CD14-positive monocyte (primary cell): ENCODE measurements around the gene SSTR3. TPM values are rescaled to one million over a fixed set of nuclear protein-coding genes. Genes with fewer than 3 reads are reported as not detected.

Experiments used
- DNase-seq, 3 donors: peaks; one replicate each; pipeline ENCODE4 v3.0.0-alpha.2; 2011 to 2022
- H2AFZ ChIP-seq: 2 replicates; pipeline ENCODE4 v1.6.0; 2012; ENCODE audit warnings: mild to moderate bottlenecking, low read depth, low read length, inconsistent platforms; ENCODE audit not compliant: insufficient read depth, poor library complexity, severe bottlenecking
- H3K27ac ChIP-seq, 2 donors: 1 replicate in 1 of 2; 2 replicates in 1 of 2; pipeline ENCODE4 v1.5.1; 2012 to 2013; ENCODE audit warnings: low read length in 2 of 2, control low read depth in 1 of 2, inconsistent platforms in 1 of 2, low read depth in 1 of 2, mild to moderate bottlenecking in 1 of 2
- H3K27me3 ChIP-seq, 2 donors: one replicate each; pipeline versions ENCODE4 v1.6.0 to v1.6.1; 2011 to 2013; ENCODE audit warnings: low read length in 2 of 2; ENCODE audit not compliant: control insufficient read depth in 2 of 2, insufficient read depth in 2 of 2
- H3K36me3 ChIP-seq, 2 donors: replicated peaks in 1 of 2; 1 replicate in 1 of 2; 2 replicates in 1 of 2; pipeline versions ENCODE4 v1.5.1 to v1.6.1; 2012 to 2013; ENCODE audit warnings: low read length in 2 of 2, control low read depth in 1 of 2, inconsistent platforms in 1 of 2, mild to moderate bottlenecking in 1 of 2; ENCODE audit not compliant: insufficient read depth in 2 of 2, control insufficient read depth in 1 of 2
- H3K4me1 ChIP-seq, 2 donors: 1 replicate in 1 of 2; 2 replicates in 1 of 2; pipeline versions ENCODE4 v1.5.1 to v1.6.1; 2012 to 2013; ENCODE audit warnings: low read length in 2 of 2, control low read depth in 1 of 2, inconsistent platforms in 1 of 2, mild to moderate bottlenecking in 1 of 2, moderate library complexity in 1 of 2; ENCODE audit not compliant: insufficient read depth in 2 of 2, control insufficient read depth in 1 of 2
- H3K4me2 ChIP-seq: replicated peaks from 2 replicates; pipeline ENCODE3; 2012; ENCODE audit warnings: low read length, moderate library complexity, mild to moderate bottlenecking; ENCODE audit not compliant: poor library complexity, severe bottlenecking; ENCODE audit errors: extremely low read depth
- H3K4me3 ChIP-seq, 3 experiments: fragments of 200-600 bp in 1 of 3; sonication (generic) in 1 of 3; replicated peaks in 1 of 3; 1 replicate in 2 of 3; 2 replicates in 1 of 3; pipeline ENCODE4 v1.5.1; 2011 to 2013; ENCODE audit warnings: low read length in 3 of 3, mild to moderate bottlenecking in 3 of 3, control low read depth in 2 of 3, low read depth in 2 of 3, inconsistent platforms in 1 of 3, moderate library complexity in 1 of 3
- H3K79me2 ChIP-seq: 2 replicates; pipeline ENCODE4 v1.6.0; 2012; ENCODE audit warnings: mild to moderate bottlenecking, control low read depth, inconsistent platforms, low read length, moderate library complexity; ENCODE audit not compliant: insufficient read depth
- H3K9ac ChIP-seq: 2 replicates; pipeline ENCODE4 v1.6.0; 2017; ENCODE audit warnings: low read length, mild to moderate bottlenecking; ENCODE audit not compliant: insufficient read depth, poor library complexity, severe bottlenecking
- H3K9me3 ChIP-seq, 2 donors: replicated peaks in 1 of 2; 1 replicate in 1 of 2; 2 replicates in 1 of 2; pipeline versions ENCODE4 v1.5.1 to v1.6.1; 2012 to 2013; ENCODE audit warnings: low read length in 2 of 2, control low read depth in 1 of 2; ENCODE audit not compliant: control insufficient read depth in 1 of 2, insufficient read depth in 1 of 2
- H4K20me1 ChIP-seq: 2 replicates; pipeline ENCODE4 v1.6.0; 2012; ENCODE audit warnings: mild to moderate bottlenecking, low read length, control low read depth, moderate library complexity; ENCODE audit not compliant: insufficient read depth
- H3K27ac Mint-ChIP-seq, 7 donors: one replicate each; pipeline ENCODE4 v1.8.0; 2020; ENCODE audit warnings: mild to moderate bottlenecking in 7 of 7, mixed read lengths in 7 of 7, moderate library complexity in 6 of 7, inconsistent platforms in 2 of 7
- H3K27me3 Mint-ChIP-seq, 3 donors: one replicate each; pipeline ENCODE4 v1.8.0; 2021 to 2022; ENCODE audit warnings: low read depth in 3 of 3, mild to moderate bottlenecking in 3 of 3, mixed read lengths in 3 of 3, moderate library complexity in 3 of 3, inconsistent platforms in 1 of 3
- H3K36me3 Mint-ChIP-seq, 2 donors: one replicate each; pipeline ENCODE4 v1.8.0; 2020; ENCODE audit warnings: mixed read lengths in 2 of 2, inconsistent platforms in 1 of 2, mild to moderate bottlenecking in 1 of 2
- H3K4me1 Mint-ChIP-seq: one replicate; pipeline ENCODE4 v1.8.0; 2020; ENCODE audit warnings: mild to moderate bottlenecking, mixed read lengths
- H3K4me3 Mint-ChIP-seq, 2 donors: one replicate each; pipeline ENCODE4 v1.8.0; 2020; ENCODE audit warnings: mild to moderate bottlenecking in 2 of 2, mixed read lengths in 2 of 2, moderate library complexity in 1 of 2
- H3K9me3 Mint-ChIP-seq, 7 donors: one replicate each; pipeline ENCODE4 v1.8.0; 2020 to 2022; ENCODE audit warnings: mixed read lengths in 7 of 7, mild to moderate bottlenecking in 6 of 7, moderate library complexity in 6 of 7, inconsistent platforms in 2 of 7
- WGBS: methylation state at CpG from one replicate; pipeline ENCODE4 v1.1.5; 2013; ENCODE audit warnings: missing lambda C conversion rate; ENCODE audit not compliant: insufficient coverage; 5-methylcytosine and 5-hydroxymethylcytosine counted together
- intact Hi-C, 2 donors: fragments of 100-400 bp; cut with micrococcal nuclease; formaldehyde crosslinking; loops; one replicate each; pipeline versions ENCODE4 v1.15.0 to v1.15.1; 2023
- polyA plus RNA-seq, 3 donors: library from polyadenylated mRNA; depleted of rRNA in 1 of 3; unstranded in 2 of 3; stranded (reverse) in 1 of 3; fragments of 300-500 nt in 2 of 3; fragments of >200 nt in 1 of 3; fragmentation: Illumina TruSeq in 2 of 3; gene quantifications; 1 replicate in 2 of 3; 2 replicates in 1 of 3; pipeline ENCODE4 v1.2.3, GENCODE V29; 2012 to 2021
- TF ChIP-seq, protein P1 (sequence below): fragments of 200-600 bp; IDR thresholded peaks from one replicate; pipeline ENCODE4 v1.8.0; 2022; ENCODE audit warnings: antibody characterized with exemption, mild to moderate bottlenecking

SSTR3 gene
- polyA plus RNA-seq, 3 donors = 0.04 TPM; not detected in 2

GRCh38 chr22:37175414-37176281 is 36.6 kb downstream of the SSTR3 start:
- Histone ChIP-seq H2AFZ (no peak overlapping the region), H3K79me2 (no peaks in the 10 kb centered on the region), H3K9me3 (no peaks in the 10 kb centered on the region), H3K27me3 (no peaks in the 10 kb centered on the region), H3K27ac (peak overlapping the region; percentile 54 to 64), H3K4me1 (peaks cover 38 to 40% of the 10 kb centered on the region in 2 donors), H3K36me3 (no peaks in the 10 kb centered on the region), H3K4me3 (peak overlapping the region in 1 of 3 experiments; percentile 56), H3K4me2 (peak overlapping the region; percentile 58), H4K20me1 (no peaks in the 10 kb centered on the region), H3K9ac (peak overlapping the region; percentile 16)
- H3K9me3 Mint-ChIP-seq = peaks cover 0 to 5% (median 0%) of the 10 kb centered on the region in 7 donors
- peak overlapping the region in 1 of 2 donors; percentile 90 for H3K4me3 Mint-ChIP-seq
- peaks cover 43% of the 10 kb centered on the region for H3K4me1 Mint-ChIP-seq
- H3K27ac Mint-ChIP-seq = peak overlapping the region; percentile 88 to 94 (median 91)
- no peak for DNase-seq
- TF ChIP-seq, protein P1, sequence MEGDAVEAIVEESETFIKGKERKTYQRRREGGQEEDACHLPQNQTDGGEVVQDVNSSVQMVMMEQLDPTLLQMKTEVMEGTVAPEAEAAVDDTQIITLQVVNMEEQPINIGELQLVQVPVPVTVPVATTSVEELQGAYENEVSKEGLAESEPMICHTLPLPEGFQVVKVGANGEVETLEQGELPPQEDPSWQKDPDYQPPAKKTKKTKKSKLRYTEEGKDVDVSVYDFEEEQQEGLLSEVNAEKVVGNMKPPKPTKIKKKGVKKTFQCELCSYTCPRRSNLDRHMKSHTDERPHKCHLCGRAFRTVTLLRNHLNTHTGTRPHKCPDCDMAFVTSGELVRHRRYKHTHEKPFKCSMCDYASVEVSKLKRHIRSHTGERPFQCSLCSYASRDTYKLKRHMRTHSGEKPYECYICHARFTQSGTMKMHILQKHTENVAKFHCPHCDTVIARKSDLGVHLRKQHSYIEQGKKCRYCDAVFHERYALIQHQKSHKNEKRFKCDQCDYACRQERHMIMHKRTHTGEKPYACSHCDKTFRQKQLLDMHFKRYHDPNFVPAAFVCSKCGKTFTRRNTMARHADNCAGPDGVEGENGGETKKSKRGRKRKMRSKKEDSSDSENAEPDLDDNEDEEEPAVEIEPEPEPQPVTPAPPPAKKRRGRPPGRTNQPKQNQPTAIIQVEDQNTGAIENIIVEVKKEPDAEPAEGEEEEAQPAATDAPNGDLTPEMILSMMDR = no peak
- H3K36me3 Mint-ChIP-seq = peaks cover 0 to 4% of the 10 kb centered on the region in 2 donors
- intact Hi-C loops = no loop called here
- WGBS = 64% methylated on average over 9 of the region's 18 CpGs
- peaks cover 2 to 13% (median 8%) of the 10 kb centered on the region in 3 donors for H3K27me3 Mint-ChIP-seq

- Histone ChIP-seq H3K27ac (no peak overlapping the region), H3K4me3 (no peak overlapping the region)
These were observed 37.3 kb downstream of the SSTR3 start for GRCh38 chr22:37174964-37175363.

More at GRCh38 chr22:37174964-37175363, 37.3 kb downstream of the SSTR3 start:
- intact Hi-C loops = no loop called here
- H2AFZ ChIP-seq = no peak overlapping the region
- WGBS = 100% methylated on average over 1 of the region's 9 CpGs
- no peak overlapping the region for H3K9ac ChIP-seq
- no peak for DNase-seq
- Mint-ChIP-seq H3K27me3 (peaks cover 4 to 12% (median 11%) of the 10 kb centered on the region in 3 donors), H3K4me1 (peaks cover 43% of the 10 kb centered on the region), H3K9me3 (peaks cover 0 to 5% (median 0%) of the 10 kb centered on the region in 7 donors), H3K27ac (peak overlapping the region in 1 of 7 donors; percentile 64), H3K4me3 (peak overlapping the region in 1 of 2 donors; percentile 40), H3K36me3 (peaks cover 0 to 4% of the 10 kb centered on the region in 2 donors)
- H3K4me2 ChIP-seq = no peak overlapping the region
- H4K20me1 ChIP-seq = no peaks in the 10 kb centered on the region
- no peaks in the 10 kb centered on the region for H3K9me3 ChIP-seq
- peaks cover 38 to 40% of the 10 kb centered on the region in 2 donors for H3K4me1 ChIP-seq
- H3K27me3 ChIP-seq = no peaks in the 10 kb centered on the region
- no peaks in the 10 kb centered on the region for H3K36me3 ChIP-seq
- TF ChIP-seq, protein P1 = no peak
- no peaks in the 10 kb centered on the region for H3K79me2 ChIP-seq
